HEK293 (cell line): Measurements from ENCODE around the gene GATAD2A.

Experiments used
- EGR2 ChIP-seq: fragments of 450-650 bp; formaldehyde crosslinking; IDR thresholded peaks from 2 replicates; pipeline ENCODE4 v1.5.1; 2016; ENCODE audit warnings: low read depth, missing biosample characterization, missing genetic modification characterization
- FEZF1 ChIP-seq: fragments of 450-650 bp; formaldehyde crosslinking; IDR thresholded peaks from 2 replicates; pipeline ENCODE4 v1.5.1; 2016; ENCODE audit warnings: missing biosample characterization, missing genetic modification characterization
- GLIS1 ChIP-seq: fragments of 450-650 bp; formaldehyde crosslinking; IDR thresholded peaks from 2 replicates; pipeline ENCODE4 v1.5.1; 2016; ENCODE audit warnings: missing biosample characterization, missing genetic modification characterization
- OSR2 ChIP-seq: fragments of 450-650 bp; formaldehyde crosslinking; IDR thresholded peaks from 2 replicates; pipeline ENCODE4 v1.5.1; 2016; ENCODE audit warnings: missing biosample characterization, missing genetic modification characterization
- SETDB1 ChIP-seq: IDR thresholded peaks from one replicate; pipeline ENCODE4 v1.6.1; 2017; ENCODE audit warnings: mild to moderate bottlenecking, low read length, moderate library complexity, mixed read lengths; ENCODE audit not compliant: insufficient read length
- SP3 ChIP-seq: fragments of 450-650 bp; formaldehyde crosslinking; IDR thresholded peaks from 2 replicates; pipeline ENCODE4 v1.5.1; 2016; ENCODE audit warnings: missing biosample characterization, missing genetic modification characterization
- WT1 ChIP-seq: fragments of 450-650 bp; formaldehyde crosslinking; IDR thresholded peaks from 2 replicates; pipeline ENCODE4 v1.5.1; 2016; ENCODE audit warnings: missing biosample characterization, missing genetic modification characterization
- ZBTB7A ChIP-seq: fragments of 450-650 bp; formaldehyde crosslinking; IDR thresholded peaks from 2 replicates; pipeline ENCODE4 v1.5.1; 2016; ENCODE audit warnings: low read depth, missing biosample characterization, missing genetic modification characterization
- ZIC2 ChIP-seq: fragments of 450-650 bp; formaldehyde crosslinking; IDR thresholded peaks from 2 replicates; pipeline ENCODE4 v1.5.1; 2016; ENCODE audit warnings: missing biosample characterization, missing genetic modification characterization
- ZNF121 ChIP-seq: fragments of 450-650 bp; formaldehyde crosslinking; IDR thresholded peaks from 2 replicates; pipeline ENCODE4 v1.5.1; 2016; ENCODE audit warnings: missing biosample characterization, missing genetic modification characterization
- ZNF132 ChIP-seq: fragments of 450-650 bp; formaldehyde crosslinking; IDR thresholded peaks from 2 replicates; pipeline ENCODE4 v1.5.1; 2017; ENCODE audit warnings: missing biosample characterization, missing genetic modification characterization, borderline replicate concordance
- ZNF146 ChIP-seq: fragments of 450-650 bp; formaldehyde crosslinking; IDR thresholded peaks from 2 replicates; pipeline ENCODE4 v1.5.1; 2016; ENCODE audit warnings: missing biosample characterization, missing genetic modification characterization
- ZNF175 ChIP-seq: fragments of 450-650 bp; formaldehyde crosslinking; IDR thresholded peaks from 2 replicates; pipeline ENCODE4 v1.5.1; 2016; ENCODE audit warnings: missing biosample characterization, missing genetic modification characterization
- ZNF184 ChIP-seq: fragments of 450-650 bp; IDR thresholded peaks from 2 replicates; pipeline ENCODE4 v1.5.1; 2018; ENCODE audit warnings: missing biosample characterization, mild to moderate bottlenecking, missing genetic modification characterization
- ZNF221 ChIP-seq: fragments of 450-650 bp; formaldehyde crosslinking; IDR thresholded peaks from 2 replicates; pipeline ENCODE4 v1.5.1; 2017; ENCODE audit warnings: missing biosample characterization, missing genetic modification characterization, borderline replicate concordance
- ZNF24 ChIP-seq: fragments of 450-650 bp; formaldehyde crosslinking; IDR thresholded peaks from 2 replicates; pipeline ENCODE4 v1.5.1; 2016; ENCODE audit warnings: missing biosample characterization, missing genetic modification characterization
- ZNF311 ChIP-seq: fragments of 450-650 bp; formaldehyde crosslinking; IDR thresholded peaks from 2 replicates; pipeline ENCODE4 v1.5.1; 2017; ENCODE audit warnings: missing biosample characterization, missing genetic modification characterization, borderline replicate concordance
- ZNF335 ChIP-seq: fragments of 450-650 bp; formaldehyde crosslinking; conservative IDR thresholded peaks from 2 replicates; pipeline ENCODE4 v1.5.1; 2016; ENCODE audit warnings: missing biosample characterization, missing genetic modification characterization
- ZNF473 ChIP-seq: fragments of 450-650 bp; formaldehyde crosslinking; IDR thresholded peaks from 2 replicates; pipeline ENCODE4 v1.5.1; 2017; ENCODE audit warnings: missing biosample characterization, missing genetic modification characterization
- ZNF501 ChIP-seq: fragments of 450-650 bp; formaldehyde crosslinking; IDR thresholded peaks from 2 replicates; pipeline ENCODE4 v1.5.1; 2016; ENCODE audit warnings: missing biosample characterization, missing genetic modification characterization
- ZNF529 ChIP-seq: fragments of 450-650 bp; formaldehyde crosslinking; IDR thresholded peaks from 2 replicates; pipeline ENCODE4 v1.5.1; 2017; ENCODE audit warnings: missing genetic modification characterization, missing biosample characterization; ENCODE audit not compliant: insufficient replicate concordance
- ZNF530 ChIP-seq: fragments of 450-650 bp; formaldehyde crosslinking; IDR thresholded peaks from 2 replicates; pipeline ENCODE4 v1.5.1; 2016; ENCODE audit warnings: low read depth, missing biosample characterization, missing genetic modification characterization
- ZNF621 ChIP-seq: fragments of 450-650 bp; formaldehyde crosslinking; IDR thresholded peaks from 2 replicates; pipeline ENCODE4 v1.5.1; 2017; ENCODE audit warnings: missing biosample characterization, missing genetic modification characterization
- ZNF626 ChIP-seq: fragments of 450-650 bp; sonication (Bioruptor Pico); formaldehyde crosslinking; IDR thresholded peaks from 2 replicates; pipeline ENCODE4 v1.5.1; 2018; ENCODE audit warnings: missing biosample characterization, missing genetic modification characterization, inconsistent platforms
- ZNF664 ChIP-seq: fragments of 450-650 bp; formaldehyde crosslinking; IDR thresholded peaks from 2 replicates; pipeline ENCODE4 v1.5.1; 2016; ENCODE audit warnings: missing biosample characterization, missing genetic modification characterization
- ZNF701 ChIP-seq: fragments of 450-650 bp; formaldehyde crosslinking; IDR thresholded peaks from 2 replicates; pipeline ENCODE4 v1.5.1; 2016; ENCODE audit warnings: missing biosample characterization, missing genetic modification characterization
- ZNF843 ChIP-seq: fragments of 450-650 bp; formaldehyde crosslinking; IDR thresholded peaks from 2 replicates; pipeline ENCODE4 v1.5.1; 2016; ENCODE audit warnings: missing biosample characterization, missing genetic modification characterization
- ZSCAN16 ChIP-seq: fragments of 450-650 bp; formaldehyde crosslinking; IDR thresholded peaks from 2 replicates; pipeline ENCODE4 v1.5.1; 2016; ENCODE audit warnings: missing biosample characterization, missing genetic modification characterization
- TF ChIP-seq, protein P1 (sequence below): fragments of 450-650 bp; formaldehyde crosslinking; IDR thresholded peaks from 2 replicates; pipeline ENCODE4 v1.5.1; 2017; ENCODE audit warnings: missing biosample characterization, missing genetic modification characterization
- TF ChIP-seq, protein P2 (sequence below): fragments of 450-650 bp; IDR thresholded peaks from 2 replicates; pipeline ENCODE4 v1.5.1; 2018; ENCODE audit warnings: missing biosample characterization, mild to moderate bottlenecking, missing genetic modification characterization
- TF ChIP-seq, protein P3 (sequence below): sonication (generic); formaldehyde crosslinking; IDR thresholded peaks from 2 replicates; pipeline ENCODE4 v1.8.1; 2022; ENCODE audit warnings: mild to moderate bottlenecking, moderate library complexity, missing genetic modification reagents
- TF ChIP-seq, protein P4 (sequence below): fragments of 450-650 bp; formaldehyde crosslinking; IDR thresholded peaks from 2 replicates; pipeline ENCODE4 v1.5.1; 2016; ENCODE audit warnings: missing biosample characterization, missing genetic modification characterization
- TF ChIP-seq, protein P5 (sequence below): fragments of 450-650 bp; formaldehyde crosslinking; IDR thresholded peaks from 2 replicates; pipeline ENCODE4 v1.5.1; 2016; ENCODE audit warnings: missing biosample characterization, missing genetic modification characterization, borderline replicate concordance

The GATAD2A gene

DNA sequence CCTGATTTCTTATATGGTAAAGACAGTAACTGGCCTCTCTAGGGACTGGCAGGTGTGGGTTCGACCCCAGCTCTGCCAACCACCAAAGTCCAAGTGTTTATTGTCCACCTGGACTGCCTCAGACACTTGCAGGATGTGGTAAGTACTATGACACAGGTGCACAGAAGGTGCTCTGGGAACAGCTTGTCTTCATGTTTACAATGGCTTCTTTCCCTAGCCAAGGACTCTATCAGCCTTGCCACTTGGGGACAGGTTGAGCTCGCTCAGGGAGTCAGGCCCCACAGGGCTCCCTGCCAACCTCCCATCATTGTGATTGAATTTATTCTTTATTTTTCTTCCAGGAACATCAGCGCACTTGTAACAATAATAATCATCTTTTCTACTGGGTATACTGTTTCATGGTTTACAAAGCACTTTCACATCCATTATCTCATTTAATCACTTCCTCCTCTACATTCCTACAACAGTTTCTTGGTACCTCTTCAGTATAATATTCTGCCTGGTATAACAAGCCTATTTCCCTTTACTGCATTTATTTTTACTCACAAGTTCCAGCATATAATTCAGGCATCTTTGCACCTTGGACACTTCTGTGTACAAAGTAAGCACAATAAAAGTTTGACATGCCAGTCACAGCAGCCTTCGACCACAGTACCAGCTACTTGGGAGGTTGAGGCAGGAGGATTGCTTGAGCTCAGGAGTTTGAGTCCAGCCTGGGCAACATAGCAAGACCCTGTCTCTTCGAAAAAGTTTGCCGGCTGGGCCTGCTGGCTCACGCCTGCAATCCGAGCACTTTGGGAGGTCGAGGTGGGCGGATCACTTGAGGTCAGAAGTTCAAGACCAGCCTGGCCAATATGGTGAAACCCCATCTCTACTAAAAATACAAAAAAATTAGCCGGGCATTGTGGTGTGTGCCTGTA lies 24.2 kb upstream of the GATAD2A start (continued):
- TF ChIP-seq ZNF473 (tag by site-specific recombination) (no peak), ZNF221 (tag by site-specific recombination) (no peak), EGR2 (tag by site-specific recombination) (no peak), SP3 (tag by site-specific recombination) (no peak), ZNF132 (tag by site-specific recombination) (no peak), ZNF529 (tag by site-specific recombination) (no peak), SETDB1 (no peak), ZNF664 (tag by site-specific recombination) (peak; percentile 98), ZNF175 (tag by site-specific recombination) (no peak), GLIS1 (tag by site-specific recombination) (peak; percentile 65; the same call in 1 of the 2 replicates), ZNF311 (tag by site-specific recombination) (no peak), ZNF701 (tag by site-specific recombination) (no peak), ZSCAN16 (tag by site-specific recombination) (peak; percentile 97), ZIC2 (tag by site-specific recombination) (no peak), ZNF626 (tag by site-specific recombination) (no peak), ZNF24 (tag by site-specific recombination) (no peak), OSR2 (peak; percentile 80; the same call in 1 of the 2 replicates), ZNF501 (tag by site-specific recombination) (no peak), ZNF530 (tag by site-specific recombination) (no peak), ZNF621 (tag by site-specific recombination) (no peak), ZNF121 (tag by site-specific recombination) (peak; percentile 85), FEZF1 (tag by site-specific recombination) (peak; percentile 41; the same call in 1 of the 2 replicates), ZNF146 (tag by site-specific recombination) (no peak), WT1 (tag by site-specific recombination) (peak; percentile 75), ZNF335 (tag by site-specific recombination) (0 out of 2 replicates have a peak, but pooled peaks have one; percentile 13), ZBTB7A (tag by site-specific recombination) (no peak), ZNF843 (tag by site-specific recombination) (peak; percentile 46; the same call in 1 of the 2 replicates), ZNF184 (tag by site-specific recombination) (no peak)
- TF ChIP-seq, protein P1, sequence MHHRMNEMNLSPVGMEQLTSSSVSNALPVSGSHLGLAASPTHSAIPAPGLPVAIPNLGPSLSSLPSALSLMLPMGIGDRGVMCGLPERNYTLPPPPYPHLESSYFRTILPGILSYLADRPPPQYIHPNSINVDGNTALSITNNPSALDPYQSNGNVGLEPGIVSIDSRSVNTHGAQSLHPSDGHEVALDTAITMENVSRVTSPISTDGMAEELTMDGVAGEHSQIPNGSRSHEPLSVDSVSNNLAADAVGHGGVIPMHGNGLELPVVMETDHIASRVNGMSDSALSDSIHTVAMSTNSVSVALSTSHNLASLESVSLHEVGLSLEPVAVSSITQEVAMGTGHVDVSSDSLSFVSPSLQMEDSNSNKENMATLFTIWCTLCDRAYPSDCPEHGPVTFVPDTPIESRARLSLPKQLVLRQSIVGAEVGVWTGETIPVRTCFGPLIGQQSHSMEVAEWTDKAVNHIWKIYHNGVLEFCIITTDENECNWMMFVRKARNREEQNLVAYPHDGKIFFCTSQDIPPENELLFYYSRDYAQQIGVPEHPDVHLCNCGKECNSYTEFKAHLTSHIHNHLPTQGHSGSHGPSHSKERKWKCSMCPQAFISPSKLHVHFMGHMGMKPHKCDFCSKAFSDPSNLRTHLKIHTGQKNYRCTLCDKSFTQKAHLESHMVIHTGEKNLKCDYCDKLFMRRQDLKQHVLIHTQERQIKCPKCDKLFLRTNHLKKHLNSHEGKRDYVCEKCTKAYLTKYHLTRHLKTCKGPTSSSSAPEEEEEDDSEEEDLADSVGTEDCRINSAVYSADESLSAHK (tag by site-specific recombination), result peak; percentile 95
- TF ChIP-seq, protein P2, sequence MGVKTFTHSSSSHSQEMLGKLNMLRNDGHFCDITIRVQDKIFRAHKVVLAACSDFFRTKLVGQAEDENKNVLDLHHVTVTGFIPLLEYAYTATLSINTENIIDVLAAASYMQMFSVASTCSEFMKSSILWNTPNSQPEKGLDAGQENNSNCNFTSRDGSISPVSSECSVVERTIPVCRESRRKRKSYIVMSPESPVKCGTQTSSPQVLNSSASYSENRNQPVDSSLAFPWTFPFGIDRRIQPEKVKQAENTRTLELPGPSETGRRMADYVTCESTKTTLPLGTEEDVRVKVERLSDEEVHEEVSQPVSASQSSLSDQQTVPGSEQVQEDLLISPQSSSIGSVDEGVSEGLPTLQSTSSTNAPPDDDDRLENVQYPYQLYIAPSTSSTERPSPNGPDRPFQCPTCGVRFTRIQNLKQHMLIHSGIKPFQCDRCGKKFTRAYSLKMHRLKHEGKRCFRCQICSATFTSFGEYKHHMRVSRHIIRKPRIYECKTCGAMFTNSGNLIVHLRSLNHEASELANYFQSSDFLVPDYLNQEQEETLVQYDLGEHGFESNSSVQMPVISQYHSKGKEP (tag by site-specific recombination), result no peak
- TF ChIP-seq, protein P3, sequence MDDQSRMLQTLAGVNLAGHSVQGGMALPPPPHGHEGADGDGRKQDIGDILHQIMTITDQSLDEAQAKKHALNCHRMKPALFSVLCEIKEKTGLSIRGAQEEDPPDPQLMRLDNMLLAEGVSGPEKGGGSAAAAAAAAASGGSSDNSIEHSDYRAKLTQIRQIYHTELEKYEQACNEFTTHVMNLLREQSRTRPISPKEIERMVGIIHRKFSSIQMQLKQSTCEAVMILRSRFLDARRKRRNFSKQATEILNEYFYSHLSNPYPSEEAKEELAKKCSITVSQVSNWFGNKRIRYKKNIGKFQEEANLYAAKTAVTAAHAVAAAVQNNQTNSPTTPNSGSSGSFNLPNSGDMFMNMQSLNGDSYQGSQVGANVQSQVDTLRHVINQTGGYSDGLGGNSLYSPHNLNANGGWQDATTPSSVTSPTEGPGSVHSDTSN, result no peak
- TF ChIP-seq, protein P4, sequence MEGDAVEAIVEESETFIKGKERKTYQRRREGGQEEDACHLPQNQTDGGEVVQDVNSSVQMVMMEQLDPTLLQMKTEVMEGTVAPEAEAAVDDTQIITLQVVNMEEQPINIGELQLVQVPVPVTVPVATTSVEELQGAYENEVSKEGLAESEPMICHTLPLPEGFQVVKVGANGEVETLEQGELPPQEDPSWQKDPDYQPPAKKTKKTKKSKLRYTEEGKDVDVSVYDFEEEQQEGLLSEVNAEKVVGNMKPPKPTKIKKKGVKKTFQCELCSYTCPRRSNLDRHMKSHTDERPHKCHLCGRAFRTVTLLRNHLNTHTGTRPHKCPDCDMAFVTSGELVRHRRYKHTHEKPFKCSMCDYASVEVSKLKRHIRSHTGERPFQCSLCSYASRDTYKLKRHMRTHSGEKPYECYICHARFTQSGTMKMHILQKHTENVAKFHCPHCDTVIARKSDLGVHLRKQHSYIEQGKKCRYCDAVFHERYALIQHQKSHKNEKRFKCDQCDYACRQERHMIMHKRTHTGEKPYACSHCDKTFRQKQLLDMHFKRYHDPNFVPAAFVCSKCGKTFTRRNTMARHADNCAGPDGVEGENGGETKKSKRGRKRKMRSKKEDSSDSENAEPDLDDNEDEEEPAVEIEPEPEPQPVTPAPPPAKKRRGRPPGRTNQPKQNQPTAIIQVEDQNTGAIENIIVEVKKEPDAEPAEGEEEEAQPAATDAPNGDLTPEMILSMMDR (tag by site-specific recombination), result no peak
- TF ChIP-seq, protein P5, sequence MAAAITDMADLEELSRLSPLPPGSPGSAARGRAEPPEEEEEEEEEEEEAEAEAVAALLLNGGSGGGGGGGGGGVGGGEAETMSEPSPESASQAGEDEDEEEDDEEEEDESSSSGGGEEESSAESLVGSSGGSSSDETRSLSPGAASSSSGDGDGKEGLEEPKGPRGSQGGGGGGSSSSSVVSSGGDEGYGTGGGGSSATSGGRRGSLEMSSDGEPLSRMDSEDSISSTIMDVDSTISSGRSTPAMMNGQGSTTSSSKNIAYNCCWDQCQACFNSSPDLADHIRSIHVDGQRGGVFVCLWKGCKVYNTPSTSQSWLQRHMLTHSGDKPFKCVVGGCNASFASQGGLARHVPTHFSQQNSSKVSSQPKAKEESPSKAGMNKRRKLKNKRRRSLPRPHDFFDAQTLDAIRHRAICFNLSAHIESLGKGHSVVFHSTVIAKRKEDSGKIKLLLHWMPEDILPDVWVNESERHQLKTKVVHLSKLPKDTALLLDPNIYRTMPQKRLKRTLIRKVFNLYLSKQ (tag by site-specific recombination), result no peak
